H1 (cell line): Measurements from ENCODE around the gene LCE4A. TPM values are rescaled to one million over a fixed set of nuclear protein-coding genes. Genes with fewer than 3 reads are reported as not detected.

ENCODE experiments used
- CTCF ChIA-PET: fragments of 300-600 bp; sonication (Branson Sonifier 250); formaldehyde crosslinking; loops from one replicate; lab custom pipeline; 2021; ENCODE audit not compliant: partially characterized antibody; lab: Charles Lee
- POLR2A ChIA-PET: fragments of 300-600 bp; sonication (Branson Sonifier 250); formaldehyde crosslinking; loops from one replicate; lab custom pipeline; 2021; ENCODE audit warnings: inconsistent platforms; ENCODE audit not compliant: partially characterized antibody; lab: Charles Lee
- DNase-seq, 2 experiments: peaks; one replicate each; pipeline versions ENCODE4 v3.0.0 to v3.0.0-alpha.2; 2010 to 2022; ENCODE audit warnings: low spot score in 2 of 2, low read depth in 1 of 2, mixed read lengths in 1 of 2
- FAIRE-seq: peaks from 2 replicates; lab custom pipeline; 2011; peaks lifted over from hg19 to GRCh38; lab: Jason Lieb, UNC
- H2AFZ ChIP-seq: 2 replicates; pipeline ENCODE4 v1.8.1; 2012; ENCODE audit warnings: low read length, inconsistent platforms
- H2AK5ac ChIP-seq: 2 replicates; pipeline ENCODE4 v1.6.1; 2013; ENCODE audit warnings: low read depth, low read length
- H2BK120ac ChIP-seq: replicated peaks from 2 replicates; pipeline ENCODE3; 2013; ENCODE audit warnings: low read depth, low read length, inconsistent platforms
- H2BK12ac ChIP-seq: 2 replicates; pipeline ENCODE4 v1.6.1; 2013; ENCODE audit warnings: low read depth, low read length
- H2BK15ac ChIP-seq: 2 replicates; pipeline ENCODE4 v1.6.1; 2013; ENCODE audit warnings: low read length
- H2BK20ac ChIP-seq: 2 replicates; pipeline ENCODE4 v1.6.1; 2013; ENCODE audit warnings: low read length
- H2BK5ac ChIP-seq: 2 replicates; pipeline ENCODE4 v1.6.1; 2013; ENCODE audit warnings: low read depth, low read length
- H3K14ac ChIP-seq: 2 replicates; pipeline ENCODE4 v1.6.1; 2013; ENCODE audit warnings: inconsistent platforms; ENCODE audit not compliant: insufficient read length
- H3K18ac ChIP-seq: 2 replicates; pipeline ENCODE4 v1.6.1; 2013; ENCODE audit warnings: low read length; ENCODE audit errors: extremely low read depth
- H3K23ac ChIP-seq: 2 replicates; pipeline ENCODE4 v1.6.1; 2013; ENCODE audit warnings: inconsistent platforms; ENCODE audit not compliant: insufficient read length
- H3K23me2 ChIP-seq: 2 replicates; pipeline ENCODE4 v1.6.1; 2013; ENCODE audit warnings: low read depth, low read length
- H3K27ac ChIP-seq: 2 replicates; pipeline ENCODE4 v1.6.1; 2011; ENCODE audit warnings: low read depth, low read length, inconsistent platforms
- H3K27me3 ChIP-seq, 4 experiments: replicated peaks in 1 of 4; 1 replicate in 1 of 4; 2 replicates in 3 of 4; pipeline versions ENCODE4 v1.6.1 to v1.8.1; 2011 to 2013; ENCODE audit warnings: low read length in 3 of 4, mild to moderate bottlenecking in 3 of 4, inconsistent platforms in 2 of 4, mixed read lengths in 2 of 4, moderate library complexity in 1 of 4; ENCODE audit not compliant: control insufficient read depth in 3 of 4, insufficient read depth in 3 of 4; ENCODE audit errors: extremely low read depth in 1 of 4
- H3K36me3 ChIP-seq, 4 experiments: 2 replicates each; pipeline versions ENCODE4 v1.6.1 to v1.8.1; 2011 to 2013; ENCODE audit warnings: mild to moderate bottlenecking in 4 of 4, low read length in 3 of 4, moderate library complexity in 2 of 4, control low read depth in 1 of 4, inconsistent platforms in 1 of 4; ENCODE audit not compliant: insufficient read depth in 4 of 4, control insufficient read depth in 2 of 4
- H3K4ac ChIP-seq: replicated peaks from 2 replicates; pipeline ENCODE3; 2013; ENCODE audit warnings: low read length, low read depth, mixed read lengths, inconsistent platforms; ENCODE audit not compliant: insufficient read length
- H3K4me1 ChIP-seq, 4 experiments: replicated peaks in 1 of 4; 1 replicate in 1 of 4; 2 replicates in 3 of 4; pipeline versions ENCODE4 v1.6.1 to v1.8.1; 2011 to 2013; ENCODE audit warnings: low read length in 3 of 4, inconsistent platforms in 2 of 4, mixed read lengths in 1 of 4; ENCODE audit not compliant: insufficient read depth in 4 of 4, control insufficient read depth in 3 of 4
- H3K4me2 ChIP-seq, 2 experiments: 2 replicates each; pipeline versions ENCODE4 v1.6.1 to v1.8.1; 2011 to 2013; ENCODE audit warnings: low read depth in 2 of 2, low read length in 2 of 2, control low read depth in 1 of 2, inconsistent platforms in 1 of 2, mild to moderate bottlenecking in 1 of 2; ENCODE audit not compliant: insufficient read depth in 1 of 2
- H3K4me3 ChIP-seq, 4 experiments: fragments of 200-600, 300-600 bp in 1 of 4; sonication (generic), shearing (Covaris generic), sonication (Bioruptor Twin) in 1 of 4; 2 replicates each; pipeline versions ENCODE4 v1.5.1 to v1.8.1; 2011 to 2016; ENCODE audit warnings: low read length in 4 of 4, low read depth in 3 of 4, control low read depth in 2 of 4, inconsistent platforms in 2 of 4, mild to moderate bottlenecking in 2 of 4, mixed read lengths in 1 of 4, moderate library complexity in 1 of 4; ENCODE audit not compliant: insufficient read depth in 2 of 4; ENCODE audit errors: extremely low read depth in 1 of 4
- H3K56ac ChIP-seq: replicated peaks from 2 replicates; pipeline ENCODE3; 2013; ENCODE audit warnings: low read depth, mild to moderate bottlenecking, mixed read lengths, low read length, inconsistent platforms; ENCODE audit not compliant: insufficient read length
- H3K79me1 ChIP-seq: 2 replicates; pipeline ENCODE4 v1.6.1; 2013; ENCODE audit warnings: low read depth, low read length, control low read depth
- H3K79me2 ChIP-seq, 2 experiments: 2 replicates each; pipeline versions ENCODE4 v1.6.1 to v1.8.1; 2012 to 2013; ENCODE audit warnings: low read length in 2 of 2, mild to moderate bottlenecking in 2 of 2, inconsistent platforms in 1 of 2; ENCODE audit not compliant: insufficient read depth in 2 of 2, control insufficient read depth in 1 of 2
- H3K9ac ChIP-seq, 4 experiments: replicated peaks in 1 of 4; 1 replicate in 1 of 4; 2 replicates in 3 of 4; pipeline versions ENCODE4 v1.6.1 to v1.8.1; 2011 to 2013; ENCODE audit warnings: low read depth in 3 of 4, low read length in 3 of 4, control low read depth in 2 of 4, mild to moderate bottlenecking in 2 of 4, moderate library complexity in 2 of 4, inconsistent platforms in 1 of 4; ENCODE audit errors: extremely low read depth in 1 of 4
- H3K9me3 ChIP-seq, 2 experiments: 2 replicates each; pipeline versions ENCODE4 v1.6.1 to v1.8.1; 2012 to 2013; ENCODE audit warnings: mild to moderate bottlenecking in 2 of 2, moderate library complexity in 2 of 2, control low read depth in 1 of 2, inconsistent platforms in 1 of 2, low read depth in 1 of 2, low read length in 1 of 2, mixed read lengths in 1 of 2; ENCODE audit not compliant: insufficient read depth in 2 of 2
- H4K20me1 ChIP-seq, 2 experiments: replicated peaks in 1 of 2; 2 replicates each; pipeline versions ENCODE3 to v1.8.1; 2011 to 2013; ENCODE audit warnings: inconsistent platforms in 2 of 2, low read length in 2 of 2, mild to moderate bottlenecking in 1 of 2; ENCODE audit not compliant: insufficient read depth in 2 of 2, control insufficient read depth in 1 of 2
- H4K5ac ChIP-seq: 2 replicates; pipeline ENCODE4 v1.6.1; 2013; ENCODE audit warnings: low read length, low read depth, mixed read lengths, inconsistent platforms; ENCODE audit not compliant: insufficient read length
- H4K8ac ChIP-seq: 2 replicates; pipeline ENCODE4 v1.8.0; 2013; ENCODE audit warnings: mild to moderate bottlenecking, moderate library complexity, low read length, inconsistent platforms; ENCODE audit not compliant: insufficient read depth; ENCODE audit errors: extremely low read depth
- H4K91ac ChIP-seq: replicated peaks from 2 replicates; pipeline ENCODE3; 2013; ENCODE audit warnings: low read length, mixed read lengths, inconsistent platforms; ENCODE audit not compliant: insufficient read length
- GABPA ChIP-seq: IDR thresholded peaks from 2 replicates; pipeline ENCODE4 v1.6.1; 2011; ENCODE audit warnings: mild to moderate bottlenecking, low read length, moderate library complexity, borderline replicate concordance; ENCODE audit not compliant: insufficient read depth
- whole genome bisulfite sequencing, 2 experiments: shearing (Covaris generic) in 1 of 2; methylation state at CpG; one replicate each; pipeline versions ENCODE4 v1.1.6 to v1.1.7; 2013 to 2015; ENCODE audit warnings: low lambda C conversion rate in 2 of 2, mixed read lengths in 2 of 2, inconsistent platforms in 1 of 2, low coverage in 1 of 2, missing lambda C conversion rate in 1 of 2; ENCODE audit not compliant: insufficient replicate concordance in 2 of 2, insufficient coverage in 1 of 2, insufficient read length in 1 of 2; ENCODE audit errors: extremely low coverage in 1 of 2, missing lambda C conversion rate in 1 of 2; 5-methylcytosine and 5-hydroxymethylcytosine counted together
- polyA plus RNA-seq, 7 experiments: library from polyadenylated mRNA; depleted of rRNA in 3 of 7; stranded (reverse) in 5 of 7; unstranded in 2 of 7; fragments of >200 nt in 5 of 7; fragments of 200-250 nt in 2 of 7; gene quantifications; 1 replicate in 5 of 7; 2 replicates in 1 of 7; 4 replicates in 1 of 7; pipeline versions ENCODE4 v1.2.1 to v1.2.3, GENCODE V29; 2011 to 2013; ENCODE audit warnings: missing spikeins in 2 of 7, mixed read lengths in 2 of 7
- total RNA-seq: library from RNA; stranded (reverse); fragmentation: NEBNext Ultra II Directional; extraction: Animal tissue kit (Norgen Biotek cat#: 25700); gene quantifications from 2 replicates; pipeline ENCODE4 v1.2.1, GENCODE V29; 2021

Gene LCE4A
- total and polyA plus RNA-seq, 2 of the 8 experiments (the other 6 are each of a cell fraction or from before 2014, with no cell fraction given): not detected

DNA sequence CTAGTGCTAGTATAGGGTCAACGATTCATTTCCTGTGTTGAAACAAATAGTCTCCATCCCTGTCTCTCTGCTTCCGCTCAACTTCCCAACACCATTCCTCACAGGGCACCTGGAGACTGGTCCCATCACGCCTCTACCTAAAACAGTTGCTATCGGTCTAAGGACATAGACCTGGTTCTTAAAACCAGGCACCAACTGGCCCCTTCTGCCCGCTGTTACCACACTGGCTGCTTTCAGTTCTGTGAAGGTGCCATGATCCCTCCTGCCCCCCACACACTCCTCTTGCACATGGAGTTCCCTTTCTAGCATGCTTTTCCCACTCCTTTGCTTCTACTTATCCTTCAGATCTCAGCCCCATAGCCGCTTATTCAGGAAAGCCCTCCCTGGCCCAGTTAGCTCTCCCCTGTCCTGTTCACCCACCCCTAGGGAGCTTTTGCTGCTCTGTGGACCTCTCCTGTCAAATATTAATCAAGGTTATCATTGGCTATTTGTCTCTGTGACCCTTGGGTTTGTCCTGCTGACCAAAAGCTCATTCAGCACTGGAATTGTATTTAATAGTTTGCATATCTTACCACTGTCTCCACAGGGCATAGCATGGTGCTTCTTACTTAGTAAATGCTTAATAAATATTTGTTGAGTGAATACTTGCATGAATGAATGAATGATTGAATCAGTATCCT lies 37.9 kb downstream of the LCE4A start:
- POLR2A ChIA-PET: no interaction called here
- DNase-seq: no peak
- Histone ChIP-seq H3K27me3 (no peaks in the 10 kb centered on the region), H2BK5ac (no peak overlapping the region), H3K4me1 (no peaks in the 10 kb centered on the region), H2BK20ac (no peak overlapping the region), H2BK15ac (no peak overlapping the region), H2AK5ac (no peak overlapping the region), H3K56ac (no peak overlapping the region), H3K14ac (no peak overlapping the region), H3K9ac (no peak overlapping the region), H3K79me1 (no peaks in the 10 kb centered on the region), H3K4ac (no peak overlapping the region), H4K91ac (no peak overlapping the region), H3K18ac (no peak overlapping the region), H3K23ac (no peak overlapping the region), H2BK12ac (no peak overlapping the region), H2BK120ac (no peak overlapping the region), H3K23me2 (no peaks in the 10 kb centered on the region), H3K79me2 (no peaks in the 10 kb centered on the region), H3K36me3 (no peaks in the 10 kb centered on the region; a peak in 2 of 8 replicates), H4K8ac (no peak overlapping the region), H4K20me1 (no peaks in the 10 kb centered on the region), H2AFZ (no peak overlapping the region), H3K27ac (no peak overlapping the region), H3K4me2 (no peak overlapping the region), H4K5ac (no peak overlapping the region), H3K4me3 (no peak overlapping the region), H3K9me3 (peaks cover 80 to 88% of the 10 kb centered on the region in 2 experiments)
- FAIRE-seq: no peak
- CTCF ChIA-PET: no interaction called here
- 81% methylated on average over 6 of the region's 6 CpGs; no CpG with 5 or more reads in 1 of the 2 experiments for WGBS, 2 experiments
- TF ChIP-seq GABPA: no peak
